GM21381 (cell line): ENCODE measurements around the gene ADAMTSL4.
A peak's percentile ranks its signal among the peaks of the same experiment; 100 is the strongest.
"Not testable (repeated sequence)": the region's sequence is repeated elsewhere in the genome, so short reads cannot be mapped to it uniquely, and the experiment has no call there.

Experiments
- ATAC-seq: cut with Tn5 transposase; IDR thresholded peaks from one replicate; pipeline ENCODE4 v1.9.1; 2021; ENCODE audit warnings: mild to moderate bottlenecking, moderate library complexity; ENCODE audit not compliant: unreplicated experiment

ADAMTSL4 gene

DNA sequence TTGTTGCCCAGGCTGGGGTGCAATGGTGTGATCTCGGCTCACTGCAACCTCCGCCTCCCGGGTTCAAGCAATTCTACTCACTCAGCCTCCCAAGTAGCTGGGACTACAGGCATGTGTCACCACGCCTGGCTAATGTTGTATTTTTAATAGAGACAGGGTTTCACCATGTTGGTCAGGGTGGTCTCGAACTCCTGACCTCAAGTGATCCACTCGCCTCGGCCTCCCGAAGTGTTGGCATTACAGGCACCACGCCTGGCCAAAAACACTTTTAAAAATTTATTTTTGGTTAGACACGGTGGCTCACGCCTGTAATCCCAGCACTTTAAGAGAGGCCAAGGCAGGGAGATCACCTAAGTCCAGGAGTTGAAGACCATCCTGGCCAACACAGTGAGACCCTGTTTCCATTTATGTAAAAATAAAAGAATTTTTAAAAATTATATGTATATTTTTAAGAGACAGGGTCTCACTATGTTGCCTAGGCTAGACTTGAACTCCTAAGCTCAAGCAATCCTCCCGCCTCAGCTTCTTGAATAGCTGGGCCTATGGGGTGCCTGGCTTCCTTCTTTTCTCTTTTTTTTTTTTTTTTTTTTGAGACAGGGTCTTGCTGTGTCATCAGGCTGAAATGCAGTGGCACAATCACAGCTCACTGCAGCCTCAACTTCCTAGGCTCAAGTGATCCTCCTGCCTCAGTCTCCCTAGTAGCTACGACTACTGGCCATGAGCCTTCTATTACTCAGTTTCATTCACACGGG lies 16.2 kb downstream of the ADAMTSL4 start:
- ATAC-seq: not testable (repeated sequence)

GRCh38 chr1:150566589-150567340 lies 17.6 kb downstream of the ADAMTSL4 start:
- ATAC-seq: no peak

- ATAC-seq: peak; percentile 30
These were observed 18.1 kb downstream of the ADAMTSL4 start for GRCh38 chr1:150567341-150567716.

DNA sequence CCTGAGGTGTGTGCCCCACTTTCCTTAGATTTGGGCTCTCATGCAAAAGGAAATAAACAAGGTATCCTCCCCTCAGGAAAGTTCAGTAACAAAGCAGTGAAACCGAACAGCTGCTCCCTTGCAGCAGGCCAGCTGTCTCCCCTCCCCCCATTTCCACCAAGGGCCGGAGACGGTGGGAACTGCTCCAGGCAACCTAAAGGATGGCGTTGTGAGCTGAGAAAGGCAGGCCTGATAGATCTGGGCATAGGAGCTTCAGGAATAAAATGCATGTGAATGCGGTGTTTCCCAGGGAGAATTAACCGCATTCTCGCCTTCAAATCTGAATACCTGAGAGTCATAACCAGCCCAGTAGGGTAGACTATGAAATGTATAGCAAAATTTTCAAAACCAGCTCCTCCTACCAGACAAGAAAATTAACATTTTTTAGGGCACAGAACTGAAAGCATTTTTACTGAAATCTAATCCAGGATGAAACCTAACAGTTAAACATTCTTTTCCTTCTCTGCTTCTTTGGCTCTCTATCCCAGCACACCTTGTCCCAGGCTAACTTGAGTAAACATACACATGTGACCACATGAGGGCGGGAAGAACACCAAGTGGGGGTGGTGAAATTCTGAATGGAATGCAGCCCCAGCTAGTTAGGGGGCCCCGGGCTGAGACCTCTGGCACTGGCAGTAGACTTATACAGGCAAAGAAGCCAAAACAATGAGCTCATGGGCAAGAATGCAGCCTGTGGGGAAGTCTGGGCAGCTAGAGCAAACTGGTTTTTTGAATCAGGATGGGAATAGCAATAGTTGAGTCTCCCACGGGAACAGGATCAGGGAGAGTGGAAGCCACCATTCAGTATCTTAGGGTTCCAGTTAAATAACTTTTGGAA lies 18.7 kb downstream of the ADAMTSL4 start:
- peak; percentile 12 for ATAC-seq

DNA sequence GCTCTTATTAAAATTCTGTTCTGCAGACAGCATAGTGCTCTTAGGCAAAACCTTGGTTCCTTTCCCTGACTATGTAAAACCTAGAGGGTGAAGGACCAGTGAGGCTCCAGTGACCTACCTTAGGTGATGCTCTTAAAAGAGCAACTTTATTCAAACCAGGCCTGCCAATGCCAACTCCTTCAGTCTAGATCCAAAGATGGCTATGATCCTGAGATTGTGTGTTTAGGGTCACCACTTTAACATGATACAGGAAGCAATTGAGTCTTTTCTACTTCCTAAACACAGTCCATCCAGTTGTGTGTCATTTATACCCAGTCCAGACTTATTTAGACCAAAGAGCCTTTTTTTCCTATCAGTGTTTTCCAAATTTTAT lies 19.4 kb downstream of the ADAMTSL4 start:
- ATAC-seq: no peak

DNA sequence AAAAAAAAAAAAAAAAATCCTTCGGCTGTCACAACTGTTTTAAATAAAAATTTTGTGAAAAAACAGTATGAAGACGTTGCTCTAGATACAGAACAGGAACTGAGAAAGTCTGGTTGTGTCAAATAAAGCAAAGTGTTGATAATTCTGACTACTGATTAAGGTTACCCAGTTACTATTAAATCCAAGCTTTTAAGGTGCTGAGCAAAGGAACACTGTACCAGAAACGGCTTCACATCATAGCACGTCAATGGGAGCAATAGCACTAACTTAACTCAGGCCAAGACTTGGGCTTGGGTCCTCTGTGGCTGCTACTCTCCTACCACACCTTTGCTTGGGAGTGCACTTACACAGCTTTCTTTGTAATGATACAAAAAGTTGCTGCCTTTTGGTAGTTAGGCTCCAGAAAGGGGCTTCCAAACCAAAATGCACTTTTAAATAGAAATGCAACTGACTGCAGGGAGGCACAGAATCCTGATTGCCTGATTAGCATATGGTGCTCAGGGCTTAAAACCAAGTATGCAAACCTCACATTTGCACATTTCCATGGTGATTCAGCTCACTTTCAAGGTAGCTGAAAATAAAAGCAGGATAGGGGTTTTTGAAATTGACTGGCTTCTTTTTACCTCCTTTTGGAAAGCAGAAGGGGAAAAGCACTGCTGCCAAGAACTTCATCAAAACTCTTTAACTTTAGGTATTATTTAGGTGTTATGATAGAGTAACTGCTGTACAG lies 23.9 kb downstream of the ADAMTSL4 start:
- ATAC-seq: no peak

GRCh38 chr1:150573648-150574071 lies 24.5 kb downstream of the ADAMTSL4 start:
- ATAC-seq: not testable (repeated sequence)

DNA sequence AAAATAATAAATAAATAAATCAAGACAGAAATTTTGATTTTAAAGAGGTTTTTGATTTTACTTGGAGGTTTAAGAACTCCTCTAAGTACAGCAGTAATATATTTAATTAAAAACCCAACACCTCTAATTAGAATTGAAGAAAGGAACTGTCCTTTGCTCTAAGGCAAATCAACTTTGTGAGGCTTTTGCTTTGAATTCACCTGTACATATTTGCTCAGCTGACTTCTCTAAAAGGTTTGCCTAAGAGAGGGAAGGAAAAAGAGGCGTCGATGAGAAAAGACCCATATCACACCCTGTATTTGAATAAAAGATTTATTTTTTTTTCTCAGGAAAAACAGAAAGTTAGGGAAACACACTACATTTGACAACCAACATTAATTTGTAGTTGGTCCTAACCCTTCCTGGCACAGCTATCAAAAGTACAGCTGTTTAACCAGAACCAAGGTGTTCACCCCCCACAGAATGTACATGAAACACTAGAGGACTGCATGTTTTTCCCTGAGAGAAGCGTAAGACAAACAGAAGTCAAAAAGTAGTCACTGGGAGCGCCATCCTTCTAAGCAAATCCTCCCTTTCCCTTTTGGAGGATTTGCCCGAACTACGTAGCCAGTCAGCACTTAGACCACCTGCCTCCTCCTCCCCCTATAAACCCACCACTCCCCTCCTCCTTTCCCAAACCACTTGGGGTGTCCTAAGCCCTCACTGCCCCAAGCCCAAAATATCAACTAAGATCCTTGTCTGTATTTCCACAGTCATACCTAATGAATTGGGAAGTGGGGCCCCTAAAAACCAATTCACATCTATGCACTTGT lies 25.3 kb downstream of the ADAMTSL4 start:
- ATAC-seq: no peak

DNA sequence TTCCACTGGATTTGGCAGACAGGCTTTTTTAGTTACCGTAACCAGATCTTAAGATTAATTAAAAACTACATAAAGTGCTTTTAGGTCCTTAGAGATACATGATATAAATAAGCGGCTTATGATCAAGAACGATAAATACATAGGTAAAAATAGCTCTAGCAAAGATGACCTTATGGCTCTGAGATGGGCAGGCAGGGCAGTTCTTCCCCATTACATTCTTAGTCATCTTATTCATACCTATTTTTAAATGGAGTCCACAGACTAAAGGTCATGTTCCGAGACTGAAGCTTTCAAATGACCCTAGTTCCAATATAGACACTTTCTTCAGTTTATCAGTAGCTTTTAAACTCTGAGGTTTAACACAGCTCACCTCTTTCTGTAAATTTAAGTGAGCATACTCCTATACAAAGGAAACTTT lies 25.9 kb downstream of the ADAMTSL4 start:
- no peak for ATAC-seq

- no peak for ATAC-seq
These were observed 26.5 kb downstream of the ADAMTSL4 start for GRCh38 chr1:150575518-150576366.

- ATAC-seq: no peak
These were observed 27.1 kb downstream of the ADAMTSL4 start for GRCh38 chr1:150576367-150576711.

DNA sequence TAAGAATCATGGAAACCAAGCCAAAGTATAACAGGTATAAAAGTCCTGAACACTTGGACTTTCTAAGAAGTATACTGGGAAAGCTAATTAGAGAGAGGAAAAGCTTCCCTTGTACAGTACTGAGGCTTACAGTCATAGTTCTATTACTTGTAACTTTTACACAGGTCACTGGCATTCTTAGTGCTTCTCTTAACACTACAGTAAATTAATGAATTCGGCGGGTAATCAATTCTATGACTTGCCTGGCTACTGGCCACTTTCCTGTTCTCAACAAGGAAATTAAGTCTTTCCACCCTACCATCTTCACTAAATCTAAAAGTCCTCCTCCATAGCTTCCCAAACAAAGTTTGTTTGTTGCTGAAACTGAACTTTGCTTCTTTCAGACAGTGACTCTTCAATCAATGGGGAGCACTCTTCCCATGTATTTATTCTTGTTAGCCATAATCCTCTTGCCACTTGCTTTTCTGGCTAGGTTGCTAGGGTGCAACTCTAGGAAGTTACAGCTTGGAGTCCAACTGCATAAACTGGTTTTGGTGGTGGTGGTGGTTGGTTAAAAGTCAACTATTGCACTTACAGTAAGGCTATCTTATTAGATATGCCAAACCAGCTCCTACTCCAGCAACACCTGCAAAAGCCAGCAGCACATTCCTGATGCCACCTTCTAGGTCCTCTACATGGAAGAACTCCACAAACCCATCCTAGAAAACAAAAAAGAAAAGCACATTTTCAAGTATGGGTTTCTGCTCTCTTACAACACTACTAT lies 27.8 kb downstream of the ADAMTSL4 start:
- no peak for ATAC-seq

DNA sequence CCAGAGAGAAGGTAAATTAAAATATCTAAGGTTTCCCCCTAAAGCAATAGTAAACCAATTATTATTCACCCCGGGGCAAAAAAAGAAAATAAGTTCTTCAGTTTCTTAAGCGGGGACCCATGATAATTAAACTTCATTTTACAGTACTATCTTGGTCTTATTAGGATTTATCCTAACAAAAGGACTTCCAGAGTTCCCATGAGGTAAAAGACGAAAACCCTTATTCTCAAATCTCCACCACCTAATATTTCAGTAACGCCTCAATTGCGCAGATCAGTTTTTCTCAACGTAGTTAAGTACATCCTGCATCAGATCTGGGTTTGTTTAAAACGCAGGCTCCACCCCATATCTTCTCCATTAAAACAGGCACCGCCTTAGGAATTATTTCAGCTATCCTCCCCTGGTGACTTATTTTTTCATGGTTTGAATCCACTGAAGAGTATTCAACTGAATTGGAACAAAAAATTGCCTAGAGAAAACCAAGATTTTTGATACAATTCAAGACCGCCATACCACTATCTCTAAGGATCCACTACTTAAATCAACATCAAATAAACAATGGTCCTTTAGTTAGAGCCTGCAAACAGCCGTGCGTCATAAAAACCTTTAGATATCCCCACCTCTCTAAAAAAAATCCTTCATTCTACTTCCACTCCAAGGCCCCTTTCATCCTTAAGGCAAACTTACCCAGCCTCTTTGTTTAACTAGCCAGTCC lies 28.5 kb downstream of the ADAMTSL4 start:
- ATAC-seq: no peak

DNA sequence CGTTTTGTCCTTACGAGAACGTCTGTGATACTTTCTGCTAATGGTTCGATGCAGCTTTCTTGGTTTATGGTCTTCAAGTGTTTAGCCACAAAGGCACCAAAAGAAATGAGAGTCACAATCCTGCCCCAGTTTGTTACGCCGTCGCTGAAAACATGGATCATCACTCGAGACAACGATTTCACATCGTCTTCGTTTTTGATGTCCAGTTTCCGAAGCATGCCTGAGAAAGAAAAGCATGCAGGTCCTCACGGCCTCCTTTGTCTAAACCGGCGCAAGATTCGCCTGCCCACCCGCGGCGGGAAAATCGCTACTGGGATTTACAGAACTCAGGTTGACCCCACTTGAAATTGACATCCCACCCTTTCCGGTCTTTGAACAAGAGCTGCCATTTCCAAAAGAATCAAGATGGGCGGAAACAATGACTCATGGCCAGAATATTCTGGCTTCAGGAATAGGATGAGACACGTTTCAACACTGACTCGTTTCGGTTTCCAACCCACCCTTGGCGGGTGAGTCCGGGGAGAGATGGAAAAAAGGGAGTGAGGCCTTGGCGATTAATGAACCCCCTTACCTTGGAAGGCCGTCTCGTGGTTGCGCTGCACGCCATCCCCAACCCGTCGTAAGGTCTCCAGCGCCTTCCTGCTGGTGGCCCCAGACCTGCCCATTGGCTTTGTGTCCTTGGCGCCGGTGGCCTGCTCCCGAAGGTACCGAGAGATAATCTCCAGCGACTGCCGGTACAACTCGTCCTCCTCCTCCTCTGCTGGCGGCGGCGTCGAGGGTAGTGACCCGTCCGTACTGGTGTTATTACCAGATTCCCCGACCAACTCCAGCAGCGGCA lies 29.3 kb downstream of the ADAMTSL4 start:
- peak; percentile 2 for ATAC-seq

- ATAC-seq: peak; percentile 90
These were observed 30.1 kb downstream of the ADAMTSL4 start, which contains the start of gene MCL1 for GRCh38 chr1:150579110-150579944. Gene MCL1 (minus strand): TSS chr1:150579610. CDS start chr1:150579530, 80 bp downstream.
